Esophagus muscularis mucosa (tissue), 4 donors: Measurements from ENCODE around the gene CDHR5. TPM values are rescaled to one million over a fixed set of nuclear protein-coding genes. Genes with fewer than 3 reads are reported as not detected.
A peak's percentile ranks its signal among the peaks of the same experiment; 100 is the strongest.
"Not testable (repeated sequence)": the region's sequence is repeated elsewhere in the genome, so short reads cannot be mapped to it uniquely, and the experiment has no call there.

Experiments
- DNase-seq: peaks from one replicate; pipeline ENCODE4 v3.0.0-alpha.2; 2017; ENCODE audit errors: extremely low spot score
- H3K27ac ChIP-seq, 4 donors: fragments of 200-600 bp; sonication (generic); replicated peaks in 1 of 4; 1 replicate in 3 of 4; 2 replicates in 1 of 4; pipeline ENCODE4 v1.5.1; 2016 to 2019; ENCODE audit warnings: mild to moderate bottlenecking in 1 of 4
- H3K27me3 ChIP-seq, 4 donors: fragments of 200-600 bp; sonication (generic); one replicate each; pipeline versions ENCODE4 v1.5.1 to v1.6.0; 2016 to 2019
- H3K36me3 ChIP-seq, 4 donors: fragments of 200-600 bp; sonication (generic); one replicate each; pipeline ENCODE4 v1.5.1; 2016 to 2019
- H3K4me1 ChIP-seq, 4 donors: fragments of 200-600 bp; sonication (generic); one replicate each; pipeline ENCODE4 v1.5.1; 2016 to 2019
- H3K4me3 ChIP-seq, 4 donors: fragments of 200-600 bp; sonication (generic); 1 replicate in 2 of 4; 2 replicates in 2 of 4; pipeline ENCODE4 v1.5.1; 2016 to 2019; ENCODE audit warnings: mild to moderate bottlenecking in 4 of 4, moderate library complexity in 1 of 4
- H3K9me3 ChIP-seq, 4 donors: fragments of 200-600 bp; sonication (generic); 1 replicate in 3 of 4; 2 replicates in 1 of 4; pipeline ENCODE4 v1.5.1; 2016 to 2019
- CTCF ChIP-seq, 3 experiments: fragments of 200-600 bp in 2 of 3; fragments of 450-650 bp in 1 of 3; sonication (generic) in 2 of 3; IDR thresholded peaks; one replicate each; pipeline ENCODE4 v1.5.1; 2017 to 2019; ENCODE audit warnings: antibody characterized with exemption in 3 of 3, mild to moderate bottlenecking in 2 of 3, moderate library complexity in 1 of 3
- EP300 ChIP-seq: sonication (generic); formaldehyde crosslinking; IDR thresholded peaks from one replicate; pipeline ENCODE4 v1.6.1; 2017; ENCODE audit warnings: antibody characterized with exemption
- POLR2A ChIP-seq: fragments of 450-650 bp; IDR thresholded peaks from one replicate; pipeline ENCODE4 v1.6.1; 2017; ENCODE audit warnings: antibody characterized with exemption, moderate library complexity, mild to moderate bottlenecking, low read depth
- POLR2AphosphoS5 ChIP-seq, 2 donors: sonication (generic); formaldehyde crosslinking; IDR thresholded peaks; one replicate each; pipeline ENCODE4 v1.6.1; 2017; ENCODE audit warnings: antibody characterized with exemption in 2 of 2
- WGBS: methylation state at CpG from one replicate; pipeline ENCODE4 v1.1.5; 2018; 5-methylcytosine and 5-hydroxymethylcytosine counted together
- intact Hi-C: fragments of 100-400 bp; cut with DNase I; formaldehyde crosslinking; loops from one replicate; pipeline ENCODE4 v1.15.1; 2023
- total RNA-seq, 4 donors: library from RNA; depleted of rRNA; stranded (reverse); fragments of >200 nt; gene quantifications; one replicate each; pipeline versions ENCODE4 v1.1.0 to v1.2.1, GENCODE V29; 2016

The CDHR5 gene
- total RNA-seq, 4 donors from 2014 or later = 1.3 TPM; not detected in 3

DNA sequence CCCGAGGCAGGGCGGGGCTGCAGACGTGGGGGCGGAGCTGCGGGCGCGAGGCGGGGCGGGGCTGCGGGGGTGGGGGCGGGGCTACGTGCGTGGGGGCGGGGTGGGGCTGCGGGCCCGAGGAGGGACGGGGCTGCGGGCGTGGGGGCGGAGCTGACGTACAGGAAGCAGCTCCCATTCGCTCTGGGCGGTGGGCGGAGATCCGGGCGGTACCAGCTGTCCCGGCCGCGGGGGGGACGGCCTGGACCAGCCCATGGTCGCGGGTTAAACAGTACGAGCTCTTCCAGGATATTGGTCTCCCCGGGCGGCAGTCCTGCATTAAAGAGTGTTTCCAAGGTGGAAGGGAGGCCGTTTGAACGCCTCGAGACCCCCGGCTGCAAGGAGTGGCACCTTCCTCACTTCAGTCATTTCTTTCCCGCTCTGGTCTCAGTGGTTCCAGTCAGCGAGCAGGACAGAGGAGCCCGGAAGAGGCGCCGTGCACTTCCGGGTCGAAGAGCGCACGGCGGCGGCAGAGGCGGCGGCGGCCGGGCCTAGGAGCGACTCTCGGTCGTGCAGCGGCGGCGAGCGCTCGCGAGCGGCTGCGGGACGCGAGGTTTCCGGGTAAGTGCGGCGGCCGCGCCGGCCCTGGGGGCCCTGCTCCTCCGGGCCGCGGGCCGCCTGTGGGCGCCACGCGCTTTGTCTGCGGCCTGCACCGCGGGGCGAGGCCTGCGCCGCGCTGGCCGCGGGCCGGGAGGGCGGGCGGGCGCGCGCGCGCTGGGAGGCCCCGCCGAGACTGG is 48.6 kb downstream of the CDHR5 start, which contains the start of gene PHRF1:
Gene PHRF1 (plus strand): TSS at position 475 of the 773 bp plus-strand sequence. CDS start 5,043 bp downstream, outside the sequence.
- 1% methylated on average over 32 of the region's 99 CpGs for WGBS
- Histone ChIP-seq H3K9me3 (no peaks in the 10 kb centered on the region), H3K27ac (peak within 1 kb of the TSS; percentile 91 to 94 (median 94)), H3K4me1 (peaks cover 49 to 62% (median 55%) of the 10 kb centered on the region in 4 donors), H3K27me3 (no peaks in the 10 kb centered on the region), H3K36me3 (peaks cover 0 to 1% (median 0%) of the 10 kb centered on the region in 4 donors), H3K4me3 (peak within 1 kb of the TSS; percentile 64 to 94 (median 76))
- peak; percentile 98 for DNase-seq
- intact Hi-C loops = no loop called here
- TF ChIP-seq CTCF (IDR thresholded peaks at IDR 0.05) (no peak), POLR2A (peak; percentile 71), POLR2AphosphoS5 (IDR thresholded peaks at IDR 0.05) (peak; percentile 84 to 89), EP300 (peak; percentile 49)

DNA sequence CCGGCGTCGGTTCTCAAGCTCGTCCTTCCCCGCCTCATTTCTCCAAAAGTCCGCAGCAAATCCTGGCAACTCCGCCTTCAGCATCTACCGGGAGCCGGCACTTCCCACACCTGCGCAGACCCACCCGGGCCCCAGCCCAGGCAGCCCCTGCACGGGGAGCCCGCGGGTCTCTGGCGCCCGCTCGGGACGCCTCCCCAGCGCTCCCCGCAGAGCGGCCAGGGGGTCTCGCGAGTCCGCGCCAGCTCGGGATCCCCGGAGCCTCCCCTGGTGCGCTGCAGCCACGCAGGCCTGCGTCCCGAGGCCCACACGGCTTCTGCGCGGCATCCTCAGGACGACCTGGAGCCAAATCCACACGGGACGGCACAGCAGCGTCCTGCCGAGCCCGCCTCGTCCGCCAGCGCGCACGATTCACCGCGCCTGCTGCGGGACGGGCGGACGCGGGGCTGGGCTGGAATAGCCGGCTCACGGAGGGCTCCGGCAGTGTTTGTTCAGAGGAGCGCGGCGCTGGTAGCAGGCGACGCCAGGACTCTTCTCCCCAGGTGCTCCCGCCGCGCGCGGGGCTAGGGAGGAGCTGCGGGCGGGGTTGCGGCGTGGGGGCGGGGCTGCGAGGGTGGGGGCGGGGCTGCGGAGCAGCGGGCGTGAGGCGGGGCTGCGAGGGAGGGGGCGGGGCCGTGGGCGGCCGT is 49.3 kb downstream of the CDHR5 start:
- no peaks in the 10 kb centered on the region for H3K9me3 ChIP-seq
- H3K4me1 ChIP-seq = peaks cover 42 to 54% (median 51%) of the 10 kb centered on the region in 4 donors
- peak overlapping the region; percentile 78 to 94 (median 90) for H3K27ac ChIP-seq
- no peaks in the 10 kb centered on the region for H3K36me3 ChIP-seq
- DNase-seq = no peak
- intact Hi-C loops = no loop called here
- TF ChIP-seq CTCF (IDR thresholded peaks at IDR 0.05) (peak in 1 of 3 experiments; percentile 7), EP300 (no peak), POLR2AphosphoS5 (IDR thresholded peaks at IDR 0.05) (peak; percentile 12 to 77), POLR2A (peak; percentile 44)
- peak overlapping the region; percentile 64 to 94 (median 76) for H3K4me3 ChIP-seq
- H3K27me3 ChIP-seq = no peaks in the 10 kb centered on the region
- WGBS = 0% methylated on average over 5 of the region's 81 CpGs

GRCh38 chr11:574632-575312 is 50.0 kb downstream of the CDHR5 start:
- intact Hi-C loops = no loop called here
- no peak for DNase-seq
- Histone ChIP-seq H3K27me3 (no peaks in the 10 kb centered on the region), H3K4me1 (peaks cover 37 to 48% (median 44%) of the 10 kb centered on the region in 4 donors), H3K9me3 (no peaks in the 10 kb centered on the region), H3K36me3 (no peaks in the 10 kb centered on the region), H3K4me3 (peak overlapping the region; percentile 64 to 94 (median 76)), H3K27ac (peak overlapping the region; percentile 78 to 94 (median 90))
- WGBS = 45% methylated on average over 19 of the region's 25 CpGs
- TF ChIP-seq CTCF (IDR thresholded peaks at IDR 0.05) (no peak), POLR2AphosphoS5 (IDR thresholded peaks at IDR 0.05) (no peak), EP300 (no peak), POLR2A (no peak)

DNA sequence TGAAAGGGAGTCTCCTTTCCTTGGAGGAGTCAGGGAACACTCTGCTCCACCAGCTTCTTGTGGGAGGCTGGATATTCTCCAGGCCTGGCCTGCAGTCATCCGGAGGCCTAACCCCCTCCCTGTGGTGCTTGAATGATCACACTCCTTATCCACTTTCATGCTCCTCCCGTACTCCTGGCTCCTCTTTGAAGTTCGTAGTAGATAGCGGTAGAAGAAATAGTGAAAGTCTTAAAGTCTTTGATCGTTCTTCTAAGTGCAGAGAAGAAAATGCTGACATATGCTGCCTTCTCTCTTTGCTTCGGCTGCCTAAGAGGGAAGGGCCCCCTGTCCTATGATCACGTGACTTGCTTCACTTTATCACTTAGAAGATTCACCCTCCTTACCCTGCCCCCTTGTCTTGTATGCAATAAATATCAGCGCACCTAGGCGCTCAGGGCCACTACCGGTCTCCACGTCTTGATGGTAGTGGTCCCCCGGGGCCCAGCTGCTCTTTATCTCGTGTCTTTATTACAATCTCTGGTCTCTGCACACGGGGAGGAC is 50.7 kb downstream of the CDHR5 start:
- H3K4me1 ChIP-seq = peaks cover 35 to 48% (median 44%) of the 10 kb centered on the region in 4 donors
- WGBS = 71% methylated on average over 13 of the region's 14 CpGs
- H3K27me3 ChIP-seq, intact Hi-C loops, DNase-seq, H3K9me3 ChIP-seq, H3K36me3 ChIP-seq: not testable (repeated sequence)
- peak in 1 of 2 donors; percentile 15 for TF ChIP-seq POLR2AphosphoS5 (IDR thresholded peaks at IDR 0.05)
- peak overlapping the region in 1 of 4 donors; percentile 5 for H3K27ac ChIP-seq
- H3K4me3 ChIP-seq = peak overlapping the region in 1 of 4 donors; percentile 94
